Colonic mucosa (tissue), 4 donors: ENCODE results near the gene MCTP1. TPM values are rescaled to one million over a fixed set of nuclear protein-coding genes. Genes with fewer than 3 reads are reported as not detected.

Experiments
- DNase-seq: peaks from one replicate; pipeline ENCODE4 v3.0.0-alpha.2; 2020
- H3K27ac ChIP-seq: fragments of 200-600 bp; one replicate; pipeline ENCODE4 v1.8.0; 2021
- H3K27me3 ChIP-seq: fragments of 200-600 bp; one replicate; pipeline ENCODE4 v1.8.0; 2021
- H3K36me3 ChIP-seq: fragments of 200-600 bp; one replicate; pipeline ENCODE4 v1.8.0; 2021
- H3K4me1 ChIP-seq: fragments of 200-600 bp; one replicate; pipeline ENCODE4 v1.8.0; 2021; ENCODE audit warnings: mild to moderate bottlenecking
- H3K4me3 ChIP-seq: fragments of 200-600 bp; one replicate; pipeline ENCODE4 v1.8.0; 2021
- H3K9ac ChIP-seq, 2 donors: one replicate each; pipeline ENCODE4 v1.7.0; 2013; ENCODE audit warnings: control low read depth in 2 of 2, low read depth in 2 of 2, low read length in 2 of 2
- H3K9me3 ChIP-seq: fragments of 200-600 bp; one replicate; pipeline ENCODE4 v1.8.0; 2021
- intact Hi-C: fragments of 100-400 bp; cut with DNase I; formaldehyde crosslinking; loops from one replicate; pipeline ENCODE4 v1.14.1; 2022
- total RNA-seq, 2 donors: library from RNA; stranded (reverse); fragmentation: NEBNext Ultra II Directional in 1 of 2; extraction: Animal tissue kit (Norgen Biotek cat#: 25700) in 1 of 2; gene quantifications; one replicate each; pipeline ENCODE4 v1.2.1, GENCODE V29; 2021
- TF ChIP-seq, protein P1 (sequence below): fragments of 200-600 bp; IDR thresholded peaks from one replicate; pipeline ENCODE4 v1.8.0; 2022; ENCODE audit warnings: antibody characterized with exemption, mild to moderate bottlenecking
- donor health status: healthy.
- donor health status: DM: no; HTN: no; CAD: no.
- donor health status: DM: no; HTN: no; CAD: no.

MCTP1 gene
- total RNA-seq, 2 donors from 2014 or later = 2.8 to 10.3 TPM

DNA sequence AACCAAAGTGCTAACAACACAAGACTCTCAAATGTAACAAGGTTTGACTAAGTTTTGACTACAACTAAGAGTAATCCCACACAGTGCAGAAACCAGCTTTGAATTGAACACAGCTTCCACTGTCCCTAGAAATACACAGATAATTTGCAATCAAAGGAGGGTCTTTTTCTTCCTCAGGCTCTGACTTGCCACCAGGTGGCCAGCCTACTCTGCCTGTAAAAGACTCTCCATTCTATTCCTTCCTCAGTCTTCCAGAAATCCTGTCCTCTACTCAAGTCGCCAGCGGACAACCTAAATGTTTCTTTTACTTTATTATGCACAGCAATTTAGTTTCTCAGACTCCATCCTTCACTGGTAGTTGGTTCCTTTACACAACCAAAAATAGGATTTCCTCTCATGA, 32.2 kb upstream of the MCTP1 start:
- Histone ChIP-seq H3K4me1 (no peaks in the 10 kb centered on the region), H3K36me3 (no peaks in the 10 kb centered on the region), H3K9me3 (no peaks in the 10 kb centered on the region), H3K27ac (no peak overlapping the region), H3K9ac (no peak overlapping the region), H3K4me3 (no peak overlapping the region), H3K27me3 (no peaks in the 10 kb centered on the region)
- intact Hi-C loops = no loop called here
- TF ChIP-seq, protein P1, sequence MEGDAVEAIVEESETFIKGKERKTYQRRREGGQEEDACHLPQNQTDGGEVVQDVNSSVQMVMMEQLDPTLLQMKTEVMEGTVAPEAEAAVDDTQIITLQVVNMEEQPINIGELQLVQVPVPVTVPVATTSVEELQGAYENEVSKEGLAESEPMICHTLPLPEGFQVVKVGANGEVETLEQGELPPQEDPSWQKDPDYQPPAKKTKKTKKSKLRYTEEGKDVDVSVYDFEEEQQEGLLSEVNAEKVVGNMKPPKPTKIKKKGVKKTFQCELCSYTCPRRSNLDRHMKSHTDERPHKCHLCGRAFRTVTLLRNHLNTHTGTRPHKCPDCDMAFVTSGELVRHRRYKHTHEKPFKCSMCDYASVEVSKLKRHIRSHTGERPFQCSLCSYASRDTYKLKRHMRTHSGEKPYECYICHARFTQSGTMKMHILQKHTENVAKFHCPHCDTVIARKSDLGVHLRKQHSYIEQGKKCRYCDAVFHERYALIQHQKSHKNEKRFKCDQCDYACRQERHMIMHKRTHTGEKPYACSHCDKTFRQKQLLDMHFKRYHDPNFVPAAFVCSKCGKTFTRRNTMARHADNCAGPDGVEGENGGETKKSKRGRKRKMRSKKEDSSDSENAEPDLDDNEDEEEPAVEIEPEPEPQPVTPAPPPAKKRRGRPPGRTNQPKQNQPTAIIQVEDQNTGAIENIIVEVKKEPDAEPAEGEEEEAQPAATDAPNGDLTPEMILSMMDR = no peak
- no peak for DNase-seq

DNA sequence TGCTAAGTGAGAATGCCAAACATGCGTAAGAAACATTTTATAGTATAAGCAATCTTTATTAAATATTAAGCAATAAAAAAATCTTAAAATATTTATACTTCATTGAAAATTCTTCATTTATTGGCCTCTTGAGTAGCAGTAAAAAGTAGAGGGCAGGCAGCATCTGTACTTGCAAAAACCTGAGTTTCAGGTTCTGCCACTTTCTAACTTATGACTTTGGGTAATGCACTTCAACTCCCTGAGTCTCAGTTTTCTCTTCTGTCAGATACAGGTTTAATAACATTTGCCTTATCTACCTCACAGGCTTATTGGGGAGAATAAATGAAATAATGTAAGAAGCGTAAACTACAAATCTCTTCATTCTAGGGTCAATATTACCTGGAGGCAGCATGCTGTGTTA, 19.8 kb upstream of the MCTP1 start:
- no peak for DNase-seq
- Histone ChIP-seq H3K4me3 (no peak overlapping the region), H3K9me3 (no peaks in the 10 kb centered on the region), H3K27ac (no peak overlapping the region), H3K36me3 (no peaks in the 10 kb centered on the region), H3K4me1 (no peaks in the 10 kb centered on the region), H3K27me3 (no peaks in the 10 kb centered on the region), H3K9ac (no peak overlapping the region)
- intact Hi-C loops = no loop called here
- TF ChIP-seq, protein P1 = no peak

DNA sequence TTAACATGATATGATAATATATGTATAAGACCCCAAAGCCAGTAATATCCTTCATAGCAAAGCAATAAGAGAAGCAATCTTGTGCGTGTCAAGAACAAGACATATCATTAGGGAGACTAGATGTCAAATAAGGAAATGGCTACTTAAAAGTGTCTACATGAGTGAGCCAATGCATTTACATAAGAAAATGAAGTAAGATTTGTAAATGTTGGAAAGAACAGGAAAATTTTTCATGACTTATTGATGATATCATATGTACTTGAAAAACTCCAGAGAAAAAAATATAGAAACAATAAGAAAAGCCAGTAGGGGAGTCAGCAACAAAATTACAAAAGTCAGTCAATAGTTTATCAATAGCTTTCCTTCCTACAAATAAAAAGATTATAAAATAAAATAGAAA, 13.8 kb upstream of the MCTP1 start:
- intact Hi-C loops = no loop called here
- H3K9ac ChIP-seq = no peak overlapping the region
- H3K36me3 ChIP-seq = no peaks in the 10 kb centered on the region
- DNase-seq = no peak
- no peak overlapping the region for H3K4me3 ChIP-seq
- no peaks in the 10 kb centered on the region for H3K4me1 ChIP-seq
- H3K27me3 ChIP-seq = no peaks in the 10 kb centered on the region
- no peaks in the 10 kb centered on the region for H3K9me3 ChIP-seq
- TF ChIP-seq, protein P1 = no peak
- no peak overlapping the region for H3K27ac ChIP-seq

GRCh38 chr5:95296291-95296690, 11.4 kb upstream of the MCTP1 start:
- H3K27me3 ChIP-seq = no peaks in the 10 kb centered on the region
- no peaks in the 10 kb centered on the region for H3K4me1 ChIP-seq
- H3K27ac ChIP-seq = no peak overlapping the region
- no peak for DNase-seq
- H3K9ac ChIP-seq = no peak overlapping the region
- intact Hi-C loops = no loop called here
- no peak overlapping the region for H3K4me3 ChIP-seq
- H3K9me3 ChIP-seq = no peaks in the 10 kb centered on the region
- TF ChIP-seq, protein P1 = no peak
- H3K36me3 ChIP-seq = no peaks in the 10 kb centered on the region

GRCh38 chr5:95285409-95285755, 488 bp upstream of the MCTP1 start:
- H3K9ac ChIP-seq = no peak overlapping the region
- H3K27me3 ChIP-seq = peaks cover 41% of the 10 kb centered on the region
- intact Hi-C loops = no loop called here
- TF ChIP-seq, protein P1 = no peak
- no peak for DNase-seq
- H3K36me3 ChIP-seq = no peaks in the 10 kb centered on the region
- peaks cover 11% of the 10 kb centered on the region for H3K4me1 ChIP-seq
- no peak overlapping the region for H3K27ac ChIP-seq
- H3K4me3 ChIP-seq = peak overlapping the region; percentile 63
- no peaks in the 10 kb centered on the region for H3K9me3 ChIP-seq
